ENCODE results near the gene TBC1D2B.
"Not testable (repeated sequence)": the region's sequence is repeated elsewhere in the genome, so short reads cannot be mapped to it uniquely, and the experiment has no call there.

Gene TBC1D2B

GRCh38 chr15:77958716-77959431, 118.6 kb downstream of the TBC1D2B start:
- not testable (repeated sequence) for H2AFZ ChIP-seq (ENCODE audit: low read depth, low read length); H2BK5ac ChIP-seq (ENCODE audit: low read depth, low read length, poor library complexity, severe bottlenecking); H2BK120ac ChIP-seq (ENCODE audit: low read depth, low read length); DNase-seq; H3K18ac ChIP-seq (ENCODE audit: low read depth in 1 of 2, low read length in 2 of 2); H3K9me3 ChIP-seq (ENCODE audit: control insufficient read depth, low read length); H2AK5ac ChIP-seq (ENCODE audit: low read length, severe bottlenecking); H4K8ac ChIP-seq (ENCODE audit: low read length); H4K91ac ChIP-seq (ENCODE audit: low read length); H2BK12ac ChIP-seq (ENCODE audit: low read length in 2 of 2); H3K79me1 ChIP-seq (replicated peaks; ENCODE audit: low read length, poor library complexity, severe bottlenecking); H3K14ac ChIP-seq (ENCODE audit: low read length in 2 of 2); H3K4ac ChIP-seq (ENCODE audit: low read depth in 1 of 2, low read length in 2 of 2); H3K4me2 ChIP-seq (ENCODE audit: low read length, poor library complexity, severe bottlenecking); H3K36me3 ChIP-seq (ENCODE audit: control insufficient read depth in 1 of 2, insufficient read depth in 2 of 2, low read depth in 1 of 2, low read length in 2 of 2); H2BK15ac ChIP-seq (ENCODE audit: low read depth, poor library complexity, severe bottlenecking); H3K27ac ChIP-seq (ENCODE audit: low read length, poor library complexity, severe bottlenecking); H3K4me1 ChIP-seq (ENCODE audit: control insufficient read depth, insufficient read depth, low read depth, low read length); H3K23ac ChIP-seq (ENCODE audit: low read length in 2 of 2)
- H3K9ac ChIP-seq (ENCODE audit: low read length), result peak overlapping the region; percentile 51
- peaks cover 3 to 22% of the 10 kb centered on the region in 2 experiments for H3K27me3 ChIP-seq (ENCODE audit: control insufficient read depth in 1 of 2, insufficient read depth in 1 of 2, low read length in 2 of 2)
- peak overlapping the region in 1 of 2 experiments; percentile 70 for H3K4me3 ChIP-seq (ENCODE audit: insufficient read depth in 1 of 2, low read depth in 1 of 2, low read length in 2 of 2)
- 57% methylated on average over 6 of the region's 7 CpGs for WGBS

GRCh38 chr15:77958021-77958420, 119.5 kb downstream of the TBC1D2B start:
- not testable (repeated sequence) for H2AFZ ChIP-seq (ENCODE audit: low read depth, low read length); H3K27ac ChIP-seq (ENCODE audit: low read length, poor library complexity, severe bottlenecking); DNase-seq; H3K14ac ChIP-seq (ENCODE audit: low read length in 2 of 2); H3K4me3 ChIP-seq (ENCODE audit: insufficient read depth in 1 of 2, low read depth in 1 of 2, low read length in 2 of 2); H2BK15ac ChIP-seq (ENCODE audit: low read depth, poor library complexity, severe bottlenecking); H4K8ac ChIP-seq (ENCODE audit: low read length); H3K4ac ChIP-seq (ENCODE audit: low read depth in 1 of 2, low read length in 2 of 2); H3K4me2 ChIP-seq (ENCODE audit: low read length, poor library complexity, severe bottlenecking); H3K36me3 ChIP-seq (ENCODE audit: control insufficient read depth in 1 of 2, insufficient read depth in 2 of 2, low read depth in 1 of 2, low read length in 2 of 2); H4K91ac ChIP-seq (ENCODE audit: low read length); H3K23ac ChIP-seq (ENCODE audit: low read length in 2 of 2); H2BK120ac ChIP-seq (ENCODE audit: low read depth, low read length); H3K18ac ChIP-seq (ENCODE audit: low read depth in 1 of 2, low read length in 2 of 2); H2AK5ac ChIP-seq (ENCODE audit: low read length, severe bottlenecking); H2BK5ac ChIP-seq (ENCODE audit: low read depth, low read length, poor library complexity, severe bottlenecking); H3K9ac ChIP-seq (ENCODE audit: low read length); H2BK12ac ChIP-seq (ENCODE audit: low read length in 2 of 2); H3K4me1 ChIP-seq (ENCODE audit: control insufficient read depth, insufficient read depth, low read depth, low read length); H3K9me3 ChIP-seq (ENCODE audit: control insufficient read depth, low read length); H3K79me1 ChIP-seq (replicated peaks; ENCODE audit: low read length, poor library complexity, severe bottlenecking)
- H3K27me3 ChIP-seq (ENCODE audit: control insufficient read depth in 1 of 2, insufficient read depth in 1 of 2, low read length in 2 of 2), result peaks cover 3 to 20% of the 10 kb centered on the region in 2 experiments
- 100% methylated on average over 1 of the region's 2 CpGs for WGBS

GRCh38 chr15:77953926-77954325, 123.6 kb downstream of the TBC1D2B start:
- not testable (repeated sequence) for H2AFZ ChIP-seq (ENCODE audit: low read depth, low read length); H3K4me3 ChIP-seq (ENCODE audit: insufficient read depth in 1 of 2, low read depth in 1 of 2, low read length in 2 of 2); H3K4ac ChIP-seq (ENCODE audit: low read depth in 1 of 2, low read length in 2 of 2); H3K4me2 ChIP-seq (ENCODE audit: low read length, poor library complexity, severe bottlenecking); H3K9me3 ChIP-seq (ENCODE audit: control insufficient read depth, low read length); H3K79me1 ChIP-seq (replicated peaks; ENCODE audit: low read length, poor library complexity, severe bottlenecking); H2BK120ac ChIP-seq (ENCODE audit: low read depth, low read length); H2BK5ac ChIP-seq (ENCODE audit: low read depth, low read length, poor library complexity, severe bottlenecking); H3K27ac ChIP-seq (ENCODE audit: low read length, poor library complexity, severe bottlenecking); H2AK5ac ChIP-seq (ENCODE audit: low read length, severe bottlenecking); H3K36me3 ChIP-seq (ENCODE audit: control insufficient read depth in 1 of 2, insufficient read depth in 2 of 2, low read depth in 1 of 2, low read length in 2 of 2); H3K4me1 ChIP-seq (ENCODE audit: control insufficient read depth, insufficient read depth, low read depth, low read length); H3K9ac ChIP-seq (ENCODE audit: low read length); H4K91ac ChIP-seq (ENCODE audit: low read length); H2BK15ac ChIP-seq (ENCODE audit: low read depth, poor library complexity, severe bottlenecking); H3K14ac ChIP-seq (ENCODE audit: low read length in 2 of 2); H3K18ac ChIP-seq (ENCODE audit: low read depth in 1 of 2, low read length in 2 of 2); H4K8ac ChIP-seq (ENCODE audit: low read length); H3K23ac ChIP-seq (ENCODE audit: low read length in 2 of 2); H2BK12ac ChIP-seq (ENCODE audit: low read length in 2 of 2)
- no CpG with 5 or more reads among the region's 5 CpGs for WGBS
- peaks cover 1 to 16% of the 10 kb centered on the region in 2 experiments for H3K27me3 ChIP-seq (ENCODE audit: control insufficient read depth in 1 of 2, insufficient read depth in 1 of 2, low read length in 2 of 2)
- DNase-seq, result peak; percentile 70

GRCh38 chr15:77952928-77953446, 124.5 kb downstream of the TBC1D2B start:
- DNase-seq; H3K27me3 ChIP-seq (ENCODE audit: control insufficient read depth in 1 of 2, insufficient read depth in 1 of 2, low read length in 2 of 2); H3K27ac ChIP-seq (ENCODE audit: low read length, poor library complexity, severe bottlenecking); H2AFZ ChIP-seq (ENCODE audit: low read depth, low read length); H3K4ac ChIP-seq (ENCODE audit: low read depth in 1 of 2, low read length in 2 of 2); H2BK5ac ChIP-seq (ENCODE audit: low read depth, low read length, poor library complexity, severe bottlenecking); H2BK15ac ChIP-seq (ENCODE audit: low read depth, poor library complexity, severe bottlenecking); H3K4me1 ChIP-seq (ENCODE audit: control insufficient read depth, insufficient read depth, low read depth, low read length); H3K23ac ChIP-seq (ENCODE audit: low read length in 2 of 2); H2BK12ac ChIP-seq (ENCODE audit: low read length in 2 of 2); H4K91ac ChIP-seq (ENCODE audit: low read length); H3K18ac ChIP-seq (ENCODE audit: low read depth in 1 of 2, low read length in 2 of 2); H3K9me3 ChIP-seq (ENCODE audit: control insufficient read depth, low read length); H2AK5ac ChIP-seq (ENCODE audit: low read length, severe bottlenecking); H3K36me3 ChIP-seq (ENCODE audit: control insufficient read depth in 1 of 2, insufficient read depth in 2 of 2, low read depth in 1 of 2, low read length in 2 of 2); H3K14ac ChIP-seq (ENCODE audit: low read length in 2 of 2); H3K4me3 ChIP-seq (ENCODE audit: insufficient read depth in 1 of 2, low read depth in 1 of 2, low read length in 2 of 2); H4K8ac ChIP-seq (ENCODE audit: low read length); H3K4me2 ChIP-seq (ENCODE audit: low read length, poor library complexity, severe bottlenecking); H2BK120ac ChIP-seq (ENCODE audit: low read depth, low read length); H3K79me1 ChIP-seq (replicated peaks; ENCODE audit: low read length, poor library complexity, severe bottlenecking); H3K9ac ChIP-seq (ENCODE audit: low read length): not testable (repeated sequence)
- no CpG with 5 or more reads among the region's 5 CpGs for WGBS

Measured in mesenchymal stem cell (in vitro differentiated cells and primary cell).